GM21390 (cell line): ENCODE measurements around the gene ANKRD39.

Experiments
- ATAC-seq: cut with Tn5 transposase; IDR thresholded peaks from one replicate; pipeline ENCODE4 v1.9.1; 2021; ENCODE audit not compliant: unreplicated experiment

ANKRD39 gene

DNA sequence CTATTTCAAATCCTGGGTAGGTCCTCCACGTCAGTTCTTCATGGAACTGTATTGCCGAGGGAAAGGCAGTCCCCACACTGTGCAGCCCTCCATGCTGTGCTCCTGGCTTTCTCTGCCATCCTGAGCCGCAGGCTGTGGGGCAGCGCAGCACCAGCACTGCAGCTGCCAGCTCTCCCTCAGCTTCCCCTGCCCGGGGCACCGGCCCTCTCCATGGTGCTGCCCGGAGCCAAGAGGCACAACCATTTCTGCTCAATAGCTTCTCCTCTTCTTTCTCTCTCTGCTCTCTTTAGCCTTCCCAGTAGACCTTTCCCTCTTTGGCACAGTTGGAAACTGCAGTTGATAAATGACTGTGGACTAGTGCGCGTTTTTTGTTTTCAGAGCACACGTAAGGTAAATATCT lies 26.1 kb downstream of the ANKRD39 start:
- ATAC-seq = no peak

DNA sequence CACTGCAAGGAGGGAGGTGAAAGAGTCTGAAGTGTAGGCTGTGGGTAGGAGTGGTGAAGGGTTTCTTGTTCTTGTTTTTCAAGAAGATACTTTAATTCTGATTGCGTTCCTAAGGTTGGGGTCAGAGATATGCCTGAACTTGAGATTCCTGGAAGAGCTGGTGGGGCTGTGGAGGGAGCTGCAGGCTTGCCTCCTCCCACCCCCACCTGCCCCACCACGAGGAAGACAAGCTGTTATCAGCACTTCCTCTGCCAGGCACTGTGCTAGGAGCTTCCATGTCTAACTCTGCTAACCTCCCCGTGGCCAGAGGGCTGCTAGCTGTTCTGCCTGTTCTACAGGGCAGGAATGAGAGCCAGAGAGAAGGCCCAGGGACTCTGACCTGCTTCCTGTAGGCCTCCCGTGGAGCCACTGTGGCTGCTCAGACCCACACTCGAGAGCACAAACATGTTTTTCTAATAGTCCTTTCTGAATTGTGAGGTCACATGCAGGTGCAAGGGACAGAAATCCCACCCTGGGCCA lies 27.7 kb downstream of the ANKRD39 start:
- no peak for ATAC-seq

DNA sequence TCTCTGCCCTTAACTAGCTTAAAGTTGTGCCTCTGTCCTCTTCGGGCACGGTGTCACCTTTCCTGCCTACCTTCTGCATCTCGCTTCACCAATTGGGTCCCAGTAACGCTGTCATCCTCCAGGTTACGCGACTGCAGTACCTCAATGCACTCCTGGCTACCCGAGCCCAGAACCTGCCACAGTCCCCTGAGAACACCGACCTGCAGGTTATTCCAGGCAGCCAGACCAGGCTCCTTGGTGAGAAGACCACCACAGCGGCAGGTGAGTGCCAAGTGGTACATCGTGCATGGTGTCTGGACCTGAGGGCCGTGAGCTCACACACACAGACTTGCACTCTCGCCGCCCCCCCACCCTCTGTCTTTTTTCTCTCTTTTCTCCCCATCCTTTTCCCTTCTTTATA lies 28.9 kb downstream of the ANKRD39 start:
- ATAC-seq = no peak

DNA sequence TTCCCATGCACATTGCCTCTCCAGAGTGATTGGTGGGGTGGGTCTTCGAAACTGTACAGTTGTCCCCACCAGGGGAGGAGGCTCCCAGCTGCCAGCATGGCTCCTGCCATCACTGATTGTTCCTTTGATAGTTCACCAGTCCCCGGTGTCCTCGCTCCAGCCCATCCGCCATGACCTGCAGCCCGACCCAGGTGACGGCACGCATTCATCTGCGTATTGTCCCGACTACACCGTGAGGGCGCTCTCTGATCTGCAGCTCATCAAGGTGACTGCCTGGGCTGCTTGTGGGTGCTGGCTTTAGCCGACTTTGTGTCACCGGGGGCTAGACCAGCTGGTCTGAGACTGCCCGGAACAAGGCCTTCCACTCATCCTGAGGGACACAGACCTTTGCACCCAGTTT lies 29.4 kb downstream of the ANKRD39 start:
- ATAC-seq = no peak

DNA sequence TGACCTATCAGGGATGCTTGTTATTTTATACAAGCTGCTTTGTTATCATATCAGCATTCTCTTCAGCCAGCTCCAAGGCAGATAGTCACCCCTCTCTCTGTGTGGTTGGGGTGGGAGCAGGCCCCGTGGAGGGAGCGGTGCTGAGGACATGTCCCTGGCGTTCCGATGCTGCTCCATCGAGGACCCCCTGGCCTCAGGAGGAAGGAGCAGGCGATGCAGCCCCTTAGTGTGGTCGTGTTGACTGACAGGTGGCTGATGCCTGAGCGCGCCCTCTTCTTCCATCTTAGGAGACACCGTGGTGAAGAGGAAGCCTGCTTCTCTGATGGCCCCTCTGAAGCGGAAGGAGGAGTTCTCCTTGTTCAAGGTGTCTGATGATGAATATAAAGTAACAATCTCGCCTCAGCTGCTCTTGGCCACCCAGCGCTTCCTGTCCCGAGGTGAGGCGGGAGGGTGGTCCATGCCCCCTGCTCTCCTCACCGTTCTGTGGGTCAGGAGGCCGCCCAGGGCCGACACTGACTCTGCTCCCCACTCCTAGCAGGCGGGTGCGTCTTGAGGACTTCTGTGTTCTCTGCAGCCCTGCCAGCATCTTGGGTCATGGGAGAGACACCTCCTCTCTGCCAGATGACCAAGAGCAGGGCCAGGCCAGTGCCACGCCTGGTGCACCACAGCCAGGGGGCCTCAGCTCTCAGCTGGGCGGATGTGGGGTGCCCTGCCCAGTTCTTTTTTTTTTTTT lies 31.1 kb downstream of the ANKRD39 start:
- no peak for ATAC-seq

DNA sequence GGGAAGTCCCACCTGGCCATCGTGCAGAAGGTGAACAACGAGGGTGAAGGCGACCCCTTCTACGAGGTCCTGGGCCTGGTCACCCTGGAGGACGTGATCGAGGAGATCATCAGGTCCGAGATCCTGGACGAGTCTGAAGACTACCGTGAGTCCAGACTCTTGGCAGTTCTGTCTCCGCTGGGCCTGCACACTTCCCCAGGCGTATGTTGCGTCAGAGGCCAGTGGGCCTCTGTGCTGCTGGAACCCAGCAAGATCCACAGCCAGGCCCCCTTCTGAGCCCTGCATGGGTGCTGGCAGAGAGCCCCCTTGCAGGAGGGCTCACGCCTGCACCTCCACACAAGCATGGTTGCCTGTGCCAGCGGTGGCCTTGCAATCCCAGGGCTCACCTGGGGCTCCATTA lies 32.8 kb downstream of the ANKRD39 start:
- no peak for ATAC-seq

DNA sequence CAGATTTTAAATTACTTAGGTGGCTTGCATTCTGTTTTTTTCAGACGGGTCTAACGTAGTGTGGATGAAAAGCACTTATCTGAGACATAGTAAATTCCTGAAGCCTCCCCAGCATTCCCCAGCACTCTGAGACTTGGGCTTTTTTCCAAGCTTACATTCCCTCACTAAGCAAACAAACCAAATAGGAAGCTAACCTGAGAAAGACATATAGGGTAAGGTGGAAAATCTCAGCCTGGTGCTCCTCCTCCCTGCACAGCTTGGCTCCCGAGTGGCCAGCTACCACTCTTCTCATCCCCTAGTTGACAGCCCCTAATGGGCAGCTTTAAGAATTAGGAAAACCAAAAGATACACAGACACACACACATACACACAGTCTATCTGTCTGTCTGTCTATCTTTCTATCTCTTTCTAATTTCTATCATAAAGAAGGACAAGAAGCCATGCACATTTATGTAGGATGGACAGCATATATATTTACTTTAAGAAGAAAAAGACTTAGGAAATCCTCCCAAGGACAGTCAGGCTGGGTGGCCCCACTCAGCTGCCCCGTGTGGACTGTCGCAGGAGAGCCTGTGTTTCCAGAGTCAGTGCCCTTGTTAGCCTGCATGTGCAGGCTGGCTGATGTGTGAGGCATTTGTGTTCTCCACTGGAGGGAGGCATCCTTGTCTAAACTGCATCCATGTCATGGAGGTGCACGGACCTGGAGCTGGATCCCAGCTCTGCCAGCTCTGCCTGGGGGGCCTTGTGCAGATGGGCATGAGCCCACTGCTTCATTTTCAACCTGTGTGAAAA lies 33.5 kb downstream of the ANKRD39 start:
- no peak for ATAC-seq

DNA sequence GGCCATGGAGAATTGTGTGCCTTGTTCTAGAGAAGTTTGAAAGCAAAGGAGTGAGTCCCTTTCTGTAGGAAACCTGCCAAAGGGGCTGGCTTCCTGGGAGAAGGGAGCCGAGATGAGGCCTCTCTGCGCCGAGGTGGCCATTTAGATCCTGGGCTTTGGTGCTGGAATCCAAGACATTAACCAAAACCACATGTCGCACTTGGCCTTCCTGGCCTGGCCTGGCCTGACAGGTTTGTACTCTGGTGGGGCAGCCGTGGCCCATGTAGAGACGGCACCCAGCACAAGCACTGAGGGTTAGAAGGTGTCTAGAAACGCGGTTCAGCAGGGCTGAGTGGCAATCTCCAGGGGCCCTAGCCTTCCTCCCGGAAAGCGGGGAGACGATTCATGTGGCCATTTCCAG lies 34.6 kb downstream of the ANKRD39 start:
- no peak for ATAC-seq

DNA sequence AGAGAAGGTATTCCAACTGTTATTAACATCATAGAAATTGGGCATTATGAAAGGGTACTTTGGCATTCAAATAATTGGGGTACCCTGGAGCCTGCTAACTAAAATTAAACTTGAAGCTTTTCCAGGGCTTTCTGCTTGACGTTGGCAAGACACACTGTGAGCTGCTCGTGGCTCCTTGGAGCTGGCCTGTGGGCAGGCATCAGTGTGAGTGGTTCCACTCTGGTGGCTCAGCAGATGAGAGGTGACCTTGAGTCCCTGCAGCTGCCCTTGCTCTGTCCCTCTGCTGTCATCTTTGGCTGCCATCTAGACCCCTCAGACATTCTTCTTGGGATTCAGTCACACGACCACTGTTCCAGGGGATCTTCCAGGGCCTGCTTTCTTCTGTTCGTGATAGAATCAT lies 35.0 kb downstream of the ANKRD39 start:
- no peak for ATAC-seq

DNA sequence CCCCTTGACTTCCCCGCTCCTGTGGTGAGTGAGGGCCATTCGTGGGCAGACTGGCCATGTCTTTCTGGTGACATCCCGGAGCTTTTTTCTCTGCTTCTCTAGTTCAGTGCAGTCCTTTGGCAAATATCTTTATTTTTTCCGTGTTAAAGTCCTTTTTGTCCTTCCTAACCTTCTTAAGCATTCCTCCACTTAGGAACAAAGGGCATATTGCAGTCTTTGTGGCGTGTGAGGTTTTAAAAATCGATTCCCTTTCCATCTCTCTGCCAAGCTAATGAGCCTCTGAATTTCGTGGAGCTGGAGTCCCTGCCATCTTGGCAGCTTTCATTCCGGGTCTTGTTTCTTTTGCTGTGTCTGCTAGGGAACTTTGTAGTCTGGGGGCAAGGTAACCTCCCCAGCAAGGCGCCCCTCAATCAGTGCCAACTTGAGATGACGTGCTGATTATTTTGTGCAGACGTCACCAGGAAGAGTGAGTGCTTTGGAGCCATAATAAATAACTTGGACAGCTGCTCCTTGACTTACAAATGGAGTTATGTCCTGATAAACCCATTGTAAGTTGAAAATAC lies 36.6 kb downstream of the ANKRD39 start:
- ATAC-seq = no peak

DNA sequence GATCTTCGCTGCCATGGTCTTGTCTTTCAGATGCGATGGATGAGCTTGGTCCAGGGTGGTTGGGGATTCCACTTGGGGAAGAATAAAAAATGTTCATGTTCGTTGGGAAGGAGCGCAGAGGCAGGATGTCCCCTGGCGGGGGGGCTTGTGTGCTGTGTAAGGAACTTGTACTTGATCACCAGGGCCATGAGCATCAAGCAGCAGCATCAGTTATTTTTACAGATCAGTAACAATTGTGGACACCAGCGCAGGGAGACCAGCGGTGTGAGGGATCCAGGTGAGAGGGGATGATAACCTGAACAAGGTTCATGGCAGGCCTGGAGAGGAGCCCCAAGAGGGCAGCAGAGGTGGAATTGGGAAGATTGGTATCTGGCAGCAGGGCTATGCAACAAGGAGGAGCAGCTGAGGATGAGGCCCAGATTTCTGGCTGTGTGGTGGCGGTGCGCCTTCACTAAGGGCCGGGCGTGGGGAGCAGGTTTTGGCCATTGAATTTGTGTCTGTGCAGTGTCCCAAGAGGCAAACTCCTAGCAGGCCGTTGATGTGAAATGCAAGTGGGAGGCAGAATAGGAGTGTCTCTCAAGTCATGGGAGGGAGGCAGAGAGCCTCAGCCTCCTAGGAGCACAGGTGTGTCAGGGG lies 37.8 kb downstream of the ANKRD39 start:
- ATAC-seq = no peak

DNA sequence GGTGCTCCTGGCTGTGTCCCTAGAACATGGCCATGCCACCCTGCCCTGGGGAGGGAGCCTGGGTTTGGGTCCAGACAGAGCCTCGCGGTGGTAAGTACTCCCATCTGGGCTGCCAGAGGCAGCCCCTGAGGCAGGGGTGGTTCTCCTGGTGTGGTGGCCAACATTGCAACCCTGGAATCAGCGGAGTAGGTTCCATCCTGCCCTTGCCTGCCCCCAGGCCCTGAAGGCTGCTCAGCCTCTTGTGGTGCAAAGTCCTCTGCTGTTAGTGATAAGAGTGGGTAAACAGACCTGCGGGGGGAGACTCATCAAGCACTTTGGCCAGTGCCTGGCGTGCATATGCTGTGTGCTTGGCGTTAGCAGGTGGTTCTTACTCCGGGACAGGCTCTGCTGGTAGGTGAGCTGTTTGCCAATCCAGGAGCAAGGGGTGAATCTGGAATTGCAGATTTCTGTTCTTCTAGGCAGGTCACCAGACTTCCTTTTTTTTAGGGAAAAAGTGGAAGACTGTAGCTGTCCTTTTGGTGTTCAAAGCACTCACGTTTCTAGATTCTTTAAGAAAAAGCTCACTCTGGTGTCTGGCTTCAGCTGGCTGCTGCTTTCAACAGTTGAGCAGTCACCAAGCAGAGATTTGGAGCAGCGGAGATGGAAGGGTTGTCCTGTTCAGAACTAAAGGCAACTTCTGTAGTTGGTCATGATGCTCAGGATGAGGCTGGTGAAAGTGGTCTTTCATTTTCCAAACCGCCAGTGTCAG lies 38.5 kb downstream of the ANKRD39 start:
- no peak for ATAC-seq

DNA sequence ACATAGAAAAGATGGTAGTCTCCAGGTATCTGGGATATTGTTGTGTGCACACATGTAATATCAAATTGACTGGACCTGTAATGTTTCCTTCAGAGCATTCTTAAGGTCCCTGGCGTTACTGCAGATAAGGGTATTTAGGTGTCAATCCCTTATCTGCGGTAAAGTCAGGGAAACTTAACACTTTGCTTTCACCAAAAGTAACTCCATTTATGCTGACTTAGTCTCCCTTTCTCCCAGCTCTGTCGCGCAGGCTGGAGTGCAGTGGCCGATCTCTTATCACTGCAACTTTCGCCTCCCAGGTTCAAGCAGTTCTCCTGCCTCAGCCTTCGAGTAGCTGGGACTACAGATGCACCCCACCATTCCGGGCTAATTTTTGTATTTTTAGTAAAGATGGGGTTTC lies 39.9 kb downstream of the ANKRD39 start:
- ATAC-seq = no peak

DNA sequence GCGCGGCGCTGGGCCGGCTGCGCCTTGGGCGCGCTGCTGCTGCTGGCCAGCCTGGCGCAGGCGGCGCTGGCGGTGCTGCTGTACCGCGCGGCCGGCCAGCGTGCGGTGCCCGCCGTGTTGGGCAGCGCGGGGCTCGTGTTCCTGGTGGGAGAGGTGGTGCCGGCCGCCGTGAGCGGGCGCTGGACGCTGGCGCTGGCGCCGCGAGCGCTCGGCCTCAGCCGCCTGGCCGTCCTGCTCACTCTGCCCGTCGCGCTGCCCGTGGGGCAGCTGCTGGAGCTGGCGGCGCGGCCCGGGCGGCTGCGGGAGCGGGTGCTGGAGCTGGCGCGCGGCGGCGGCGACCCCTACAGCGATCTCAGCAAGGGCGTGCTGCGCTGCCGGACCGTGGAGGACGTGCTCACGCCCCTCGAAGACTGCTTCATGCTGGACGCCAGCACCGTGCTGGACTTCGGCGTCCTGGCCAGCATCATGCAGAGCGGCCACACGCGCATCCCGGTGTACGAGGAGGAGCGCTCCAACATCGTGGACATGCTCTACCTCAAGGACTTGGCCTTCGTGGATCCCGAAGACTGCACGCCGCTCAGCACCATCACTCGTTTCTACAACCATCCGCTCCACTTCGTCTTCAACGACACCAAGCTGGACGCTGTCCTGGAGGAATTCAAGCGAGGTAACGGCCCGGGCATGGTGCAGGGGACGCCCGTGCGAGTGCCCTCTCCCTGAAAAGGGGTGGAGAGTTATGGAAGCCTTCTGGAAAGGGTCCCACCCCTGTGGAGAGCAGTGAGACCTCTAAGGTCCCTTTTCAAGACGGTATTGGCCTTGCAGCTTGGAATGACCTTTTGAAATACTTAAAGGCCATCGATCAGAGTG lies 40.7 kb downstream of the ANKRD39 start:
- ATAC-seq = no peak

DNA sequence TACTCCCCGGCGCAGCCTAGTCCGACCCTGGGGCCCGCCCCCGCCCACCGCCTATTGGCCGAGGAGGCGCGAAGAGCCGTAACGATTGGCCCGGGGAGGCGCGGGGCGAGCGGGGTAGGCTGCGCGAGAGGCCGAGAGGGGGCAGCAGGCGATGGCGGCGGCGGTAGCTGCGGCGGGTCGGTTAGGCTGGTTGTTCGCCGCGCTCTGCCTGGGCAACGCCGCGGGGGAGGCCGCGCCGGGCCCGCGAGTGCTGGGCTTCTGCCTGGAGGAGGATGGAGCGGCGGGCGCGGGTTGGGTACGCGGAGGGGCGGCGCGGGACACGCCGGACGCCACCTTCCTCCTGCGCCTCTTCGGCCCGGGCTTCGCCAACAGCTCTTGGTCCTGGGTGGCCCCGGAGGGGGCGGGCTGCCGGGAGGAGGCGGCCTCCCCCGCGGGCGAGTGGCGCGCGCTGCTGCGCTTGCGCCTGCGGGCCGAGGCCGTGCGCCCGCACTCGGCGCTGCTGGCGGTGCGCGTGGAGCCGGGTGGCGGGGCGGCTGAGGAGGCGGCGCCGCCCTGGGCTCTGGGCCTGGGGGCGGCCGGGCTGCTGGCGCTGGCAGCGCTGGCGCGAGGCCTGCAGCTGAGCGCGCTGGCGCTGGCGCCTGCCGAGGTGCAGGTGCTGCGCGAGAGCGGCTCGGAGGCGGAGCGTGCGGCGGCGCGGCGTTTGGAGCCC lies 41.5 kb downstream of the ANKRD39 start, which contains the start of gene CNNM3:
Gene CNNM3 (plus strand): TSS at position 142 of the 709 bp plus-strand sequence. CDS start 10 bp downstream, at position 152.
- ATAC-seq = peak; percentile 89

DNA sequence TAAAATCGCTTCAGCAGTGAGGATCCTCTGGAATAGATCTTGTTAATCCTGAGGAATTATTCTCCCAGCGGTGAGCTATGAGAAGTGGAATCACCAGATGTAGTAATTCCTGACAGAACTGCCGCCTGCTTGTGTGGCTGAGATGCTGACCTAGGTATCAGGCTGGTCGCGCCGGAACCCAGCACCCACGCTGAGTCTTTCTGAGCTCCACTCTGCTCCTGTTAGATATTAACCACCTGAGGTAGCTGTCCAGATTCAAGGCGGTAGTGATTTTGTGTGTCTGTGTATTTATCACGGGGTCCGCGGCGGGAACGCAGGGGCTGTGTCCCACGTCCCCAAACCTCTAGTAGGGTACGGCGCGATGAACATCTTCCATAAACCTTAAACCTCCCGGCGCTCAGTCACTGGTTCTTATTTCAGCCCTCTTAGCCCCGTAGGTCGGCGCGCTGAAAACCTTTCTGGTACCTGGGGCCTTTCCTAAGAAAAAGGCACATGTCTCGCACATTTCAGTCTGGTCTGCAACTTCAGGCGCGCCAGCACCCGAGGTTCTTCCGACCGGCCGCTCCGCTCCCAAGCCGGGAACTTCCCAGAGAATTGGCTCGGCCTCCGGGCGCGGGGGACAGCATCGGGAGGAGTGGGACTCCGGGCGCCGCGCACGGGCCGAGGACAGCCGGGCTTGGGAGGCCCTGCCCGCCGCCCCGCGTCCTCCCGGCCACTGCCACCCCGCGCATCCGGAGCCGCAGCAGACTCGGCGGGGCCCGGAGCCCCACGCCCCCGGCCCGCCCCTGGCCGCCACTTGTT lies 42.3 kb downstream of the ANKRD39 start:
- peak; percentile 1 for ATAC-seq

DNA sequence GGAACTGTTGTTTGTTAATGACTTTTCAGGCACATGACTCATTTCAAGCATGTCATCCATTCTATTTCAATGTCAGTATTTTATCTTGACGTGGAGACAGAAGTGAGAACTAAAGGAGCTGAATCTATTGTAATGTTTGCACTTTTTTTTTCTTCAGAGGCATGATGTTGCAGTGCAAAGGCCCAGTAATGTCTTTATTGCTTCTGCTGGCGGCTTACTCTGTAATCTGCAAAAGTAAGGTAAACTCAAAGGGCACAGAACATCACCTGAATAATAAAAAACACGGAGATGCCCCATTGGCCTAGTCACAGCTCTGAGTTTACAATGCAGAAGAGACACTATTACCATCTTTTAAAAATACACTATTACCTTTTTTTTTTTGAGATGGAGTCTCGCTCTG lies 44.2 kb downstream of the ANKRD39 start:
- ATAC-seq = no peak

DNA sequence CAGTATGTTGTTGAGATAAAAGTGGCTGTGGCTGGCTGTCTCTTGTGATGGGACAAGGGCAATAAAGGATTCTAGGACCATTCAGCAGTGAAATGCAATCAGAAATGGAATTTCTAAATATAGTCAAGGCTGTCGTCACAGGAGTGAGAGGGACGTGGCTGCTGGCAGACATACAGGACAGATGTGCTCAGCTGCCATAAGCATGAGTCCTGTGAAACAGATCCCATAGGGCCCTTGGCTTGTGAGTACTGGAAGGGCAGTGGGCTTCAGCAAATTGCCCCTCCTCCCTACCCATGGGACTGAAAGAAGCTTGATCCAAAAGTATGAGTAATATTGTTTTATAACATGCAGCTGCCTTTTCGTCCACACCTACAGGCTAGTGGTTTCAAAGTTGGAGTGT lies 45.9 kb downstream of the ANKRD39 start:
- ATAC-seq = no peak
